ENCODE results near the gene COG2.

COG2 gene

GRCh38 chr1:230701895-230702768, 59.9 kb downstream of the COG2 start:
- DNase-seq (ENCODE audit: low spot score), result no peak

- DNase-seq (ENCODE audit: low spot score), result no peak
Observed at GRCh38 chr1:230702934-230703678, 60.8 kb downstream of the COG2 start.

- DNase-seq (ENCODE audit: low spot score), result no peak
Observed at GRCh38 chr1:230703679-230704385, 61.6 kb downstream of the COG2 start.

GRCh38 chr1:230704830-230705229, 62.5 kb downstream of the COG2 start:
- no peak for DNase-seq (ENCODE audit: low spot score)

DNA sequence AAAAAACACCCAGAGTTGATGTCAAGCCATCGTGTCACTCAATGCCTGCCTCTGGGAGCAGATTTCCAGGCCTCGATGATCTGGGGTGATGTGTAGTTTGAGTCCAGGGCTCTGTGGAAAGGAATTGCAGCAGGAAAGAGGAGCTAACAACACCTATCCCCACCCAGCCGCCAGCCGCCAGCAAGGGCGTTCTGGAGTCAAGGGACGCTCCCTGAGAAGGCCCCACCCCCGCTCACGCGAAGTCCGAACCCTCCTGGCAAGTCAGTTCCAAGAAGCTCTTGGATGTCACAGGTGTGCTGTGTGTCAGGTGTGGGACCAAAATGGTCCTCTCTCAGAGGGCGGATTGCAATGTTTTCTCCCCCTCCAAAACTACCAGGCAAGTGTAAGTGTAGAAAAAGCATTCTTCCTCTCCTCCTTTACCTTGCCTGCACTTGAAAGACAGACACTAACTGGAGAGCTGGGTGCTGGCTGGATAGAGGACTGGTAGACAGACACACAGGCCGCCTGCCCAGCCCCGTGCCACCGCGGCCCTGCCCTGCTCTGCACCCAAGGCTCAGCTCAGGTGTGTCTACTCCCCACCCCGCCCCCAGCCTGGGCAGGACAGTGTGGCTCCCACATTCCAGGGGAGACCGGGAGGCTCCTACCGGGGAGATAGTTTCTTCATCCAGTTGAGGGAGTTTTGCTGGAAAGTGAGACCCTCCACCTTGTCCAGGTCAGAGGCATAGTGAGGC, 63.2 kb downstream of the COG2 start:
- DNase-seq (ENCODE audit: low spot score), result no peak

GRCh38 chr1:230706020-230706699, 63.9 kb downstream of the COG2 start:
- DNase-seq (ENCODE audit: low spot score), result no peak

DNA sequence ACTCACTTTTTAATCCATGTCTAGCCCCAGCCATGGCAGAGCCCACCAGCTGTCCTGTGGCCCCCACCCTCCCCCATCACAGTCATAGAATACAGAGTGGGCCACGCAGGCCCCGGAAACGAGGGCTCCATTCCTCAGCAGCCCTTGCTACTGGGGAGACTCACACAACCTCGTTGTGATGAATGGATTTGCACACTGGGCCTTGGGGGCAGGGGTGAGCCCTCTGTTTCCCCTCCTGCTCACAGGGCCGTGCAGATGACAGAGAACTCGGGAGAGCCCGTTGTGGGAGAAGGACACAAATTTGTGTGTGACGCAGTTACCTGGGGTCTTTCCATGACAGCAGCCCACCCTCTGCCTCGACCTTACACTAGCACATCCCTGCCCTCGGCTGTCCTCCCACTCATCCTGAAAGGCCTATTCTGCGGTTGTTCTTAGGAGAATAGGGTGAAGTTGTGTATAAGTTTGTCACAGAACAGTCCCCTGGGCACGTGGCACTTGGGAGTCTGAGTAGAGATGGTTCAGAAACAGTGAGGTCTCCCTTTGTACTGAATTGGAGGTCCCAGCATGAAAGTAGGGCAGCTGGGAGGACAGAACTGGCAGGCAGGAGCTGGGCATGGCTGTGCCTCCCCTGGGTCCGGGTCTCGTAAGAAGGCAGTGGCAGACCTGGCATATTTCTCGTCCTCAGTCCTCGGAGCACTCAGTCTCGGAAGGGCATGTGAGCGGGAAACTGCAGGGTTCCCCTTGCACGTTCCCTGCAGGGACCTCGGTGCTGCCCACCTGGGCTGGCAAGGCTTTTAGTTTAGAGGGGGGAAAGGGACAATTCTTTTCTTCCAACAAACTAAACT, 64.8 kb downstream of the COG2 start:
- no peak for DNase-seq (ENCODE audit: low spot score)

- DNase-seq (ENCODE audit: low spot score), result no peak
Observed at GRCh38 chr1:230707732-230708630, 65.7 kb downstream of the COG2 start.

- no peak for DNase-seq (ENCODE audit: low spot score)
Observed at GRCh38 chr1:230708631-230709580, 66.6 kb downstream of the COG2 start.

- no peak for DNase-seq (ENCODE audit: low spot score)
Observed at GRCh38 chr1:230709619-230710542, 67.6 kb downstream of the COG2 start.

DNA sequence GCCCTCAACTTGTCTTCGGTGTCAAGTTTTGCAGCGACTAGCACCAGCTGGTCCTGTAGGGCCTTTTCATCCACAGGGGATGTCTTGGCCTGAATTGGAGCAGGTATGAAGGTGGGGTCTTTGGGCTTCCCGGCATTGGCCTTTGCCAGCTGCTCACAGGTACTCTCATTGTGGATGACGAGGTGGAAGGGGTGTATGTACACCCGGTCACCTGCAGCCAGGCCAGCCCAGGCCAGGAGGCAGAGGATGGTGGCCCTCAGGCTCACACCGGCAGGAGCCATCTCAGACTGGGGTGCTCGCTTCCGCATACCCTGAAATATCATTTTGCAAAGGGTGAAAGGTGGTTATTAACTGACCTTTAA, 68.2 kb downstream of the COG2 start:
- DNase-seq (ENCODE audit: low spot score), result no peak

DNA sequence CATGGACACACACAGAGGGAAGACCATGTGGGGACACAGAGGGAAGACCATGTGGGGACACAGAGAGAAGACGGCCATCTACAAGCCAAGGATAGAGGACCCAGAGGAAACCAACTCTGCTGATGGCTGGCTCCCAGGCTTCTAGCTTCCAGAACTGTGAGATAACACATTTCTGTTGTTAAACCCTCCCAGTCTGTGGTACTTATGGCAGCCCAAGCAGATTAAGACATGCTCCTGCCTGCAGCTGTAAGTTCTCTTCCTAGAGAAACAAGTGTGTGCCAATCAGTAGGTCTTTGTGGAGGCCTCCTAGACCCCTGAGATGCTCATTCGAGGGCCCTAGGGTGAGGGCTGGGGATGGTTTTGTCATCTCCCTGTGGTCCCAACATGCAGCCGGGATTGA, 69.0 kb downstream of the COG2 start:
- no peak for DNase-seq (ENCODE audit: low spot score)

DNA sequence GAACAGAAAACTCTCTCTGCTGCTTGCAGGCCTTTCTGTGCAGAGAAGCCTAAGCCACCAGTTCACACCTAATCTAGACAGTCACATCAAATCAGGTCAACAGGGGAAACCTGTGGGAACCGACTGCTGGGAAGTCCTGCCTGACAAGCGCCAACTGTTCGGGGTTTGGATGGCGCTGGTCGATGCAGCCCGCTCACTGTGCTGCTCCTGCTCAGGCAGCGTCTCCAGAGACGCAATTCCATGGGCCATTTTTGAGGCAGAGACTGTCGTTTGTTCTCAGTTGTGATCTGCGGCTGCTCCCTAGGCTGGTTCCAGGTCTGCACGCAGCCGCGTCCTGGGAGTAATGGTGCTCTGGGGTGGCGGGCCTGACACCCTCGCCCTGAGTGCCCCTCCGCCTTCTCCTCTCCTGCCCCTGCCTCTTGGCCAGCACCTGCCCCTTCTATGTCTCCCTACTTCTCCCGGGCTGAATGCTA, 70.2 kb downstream of the COG2 start:
- no peak for DNase-seq (ENCODE audit: low spot score)

DNA sequence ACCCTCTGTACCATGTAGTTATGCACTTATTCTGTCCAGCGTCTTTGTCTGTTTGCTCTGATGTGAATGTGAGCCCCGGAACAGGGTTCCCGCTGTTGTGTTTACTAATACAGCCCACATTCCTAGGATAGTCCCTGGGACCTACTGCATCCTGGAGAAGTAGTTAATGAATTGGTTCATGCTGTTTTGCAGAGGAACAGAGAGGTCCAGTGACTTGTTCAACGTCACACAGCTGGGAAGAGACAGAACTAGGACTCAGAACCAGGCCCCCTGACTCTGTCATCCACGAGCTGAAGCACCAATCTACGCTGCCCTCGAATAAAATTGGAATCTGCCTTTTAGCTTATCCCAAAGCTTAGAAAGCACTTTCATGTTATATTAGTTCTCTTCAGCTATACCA, 70.9 kb downstream of the COG2 start:
- no peak for DNase-seq (ENCODE audit: low spot score)

GRCh38 chr1:230713547-230713914, 71.2 kb downstream of the COG2 start:
- no peak for DNase-seq (ENCODE audit: low spot score)

DNA sequence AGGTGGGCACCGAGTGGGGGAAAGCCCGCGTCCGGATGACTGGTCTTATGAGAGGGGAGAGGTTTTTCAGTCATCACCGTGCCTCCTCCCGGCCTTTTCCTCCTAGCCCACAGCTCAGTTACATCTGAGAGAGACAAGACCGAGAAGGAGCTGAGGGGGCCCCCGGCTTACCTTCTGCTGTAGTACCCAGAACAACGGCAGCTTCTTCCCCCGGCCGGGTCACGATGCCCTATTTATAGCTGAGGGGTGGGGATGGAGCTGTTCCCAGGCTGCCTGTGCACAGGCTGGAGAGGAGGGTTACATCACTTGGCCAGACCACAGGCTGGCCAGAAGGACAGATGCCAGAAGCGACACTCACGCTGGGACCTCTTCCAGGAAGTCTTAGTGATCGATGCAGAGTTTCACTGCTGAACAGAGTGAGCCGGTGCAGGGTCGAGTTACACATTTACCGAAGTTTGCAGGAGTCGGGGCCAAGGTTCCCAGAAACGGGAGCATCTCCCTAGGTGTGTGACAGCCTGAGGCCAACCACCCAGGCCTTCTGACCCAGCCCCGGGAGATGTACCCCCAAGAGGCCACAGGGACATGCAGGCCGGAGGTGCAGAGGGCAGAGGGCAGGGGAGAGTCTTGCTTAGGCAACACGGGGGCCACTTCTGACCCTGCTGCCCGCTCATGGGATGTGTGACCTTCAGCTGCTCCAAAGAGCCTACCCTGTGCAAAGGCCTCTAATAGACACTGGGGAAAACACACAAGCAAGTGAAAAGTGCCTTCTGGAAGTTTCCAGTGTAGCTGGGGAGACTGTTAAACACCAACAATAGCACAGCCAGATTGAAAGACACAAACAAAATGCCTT, 71.9 kb downstream of the COG2 start, which contains the start of gene AGT:
Gene AGT, minus strand, starts transcription at position 208 of the 850 bp plus-strand sequence. CDS start 3,299 bp downstream, outside the sequence.
- peak; percentile 87 for DNase-seq (ENCODE audit: low spot score)
